MM.1S (cell line): ENCODE results near the gene LRRTM4.

Experiments
- DNase-seq: peaks from one replicate; pipeline ENCODE4 v3.0.0-alpha.2; 2015
- H2AFZ ChIP-seq: fragments of 300-600 bp; sonication (generic); 2 replicates; pipeline ENCODE4 v1.6.0; 2016; ENCODE audit warnings: antibody characterized with exemption, low read length
- H3F3A ChIP-seq: fragments of 300-600 bp; sonication (generic); 2 replicates; pipeline ENCODE4 v1.6.1; 2016; ENCODE audit warnings: mild to moderate bottlenecking, antibody characterized with exemption, low read length, moderate library complexity, mixed read lengths; ENCODE audit not compliant: insufficient read depth
- H3K27ac ChIP-seq: fragments of 300-600 bp; sonication (generic); 2 replicates; pipeline ENCODE4 v1.5.1; 2016; ENCODE audit warnings: mild to moderate bottlenecking, low read length
- H3K27me3 ChIP-seq: fragments of 300-600 bp; sonication (generic); replicated peaks from 2 replicates; pipeline ENCODE4 v1.6.0; 2016; ENCODE audit warnings: low read length; ENCODE audit not compliant: insufficient read depth
- H3K36me3 ChIP-seq: fragments of 300-600 bp; sonication (generic); replicated peaks from 2 replicates; pipeline ENCODE4 v1.6.1; 2016; ENCODE audit warnings: mild to moderate bottlenecking, low read length, mixed read lengths; ENCODE audit not compliant: insufficient read depth
- H3K4me1 ChIP-seq: fragments of 300-600 bp; sonication (generic); 2 replicates; pipeline ENCODE4 v1.6.1; 2016; ENCODE audit warnings: low read length, mixed read lengths
- H3K4me2 ChIP-seq: fragments of 300-600 bp; sonication (generic); 2 replicates; pipeline ENCODE4 v1.6.0; 2016; ENCODE audit warnings: low read depth, low read length
- H3K4me3 ChIP-seq: fragments of 300-600 bp; sonication (generic); 2 replicates; pipeline ENCODE4 v1.5.1; 2016; ENCODE audit warnings: low read length, mixed read lengths
- H3K79me2 ChIP-seq: fragments of 300-600 bp; sonication (generic); 2 replicates; pipeline ENCODE4 v1.6.1; 2016; ENCODE audit warnings: mixed run types, low read length, mixed read lengths
- H3K9ac ChIP-seq: fragments of 300-600 bp; sonication (generic); 2 replicates; pipeline ENCODE4 v1.6.1; 2016; ENCODE audit warnings: low read length, mixed read lengths
- H3K9me2 ChIP-seq: fragments of 300-600 bp; sonication (generic); replicated peaks from 2 replicates; pipeline ENCODE4 v1.6.1; 2016; ENCODE audit warnings: mild to moderate bottlenecking, low read length, mixed read lengths; ENCODE audit not compliant: insufficient read depth
- H3K9me3 ChIP-seq: fragments of 300-600 bp; sonication (generic); replicated peaks from 2 replicates; pipeline ENCODE4 v1.6.1; 2016; ENCODE audit warnings: mild to moderate bottlenecking, low read length, mixed read lengths; ENCODE audit not compliant: insufficient read depth
- H4K20me1 ChIP-seq: fragments of 300-600 bp; sonication (generic); 2 replicates; pipeline ENCODE4 v1.6.1; 2016; ENCODE audit warnings: mild to moderate bottlenecking, low read length, moderate library complexity, mixed read lengths; ENCODE audit not compliant: insufficient read depth
- EZH2 ChIP-seq: fragments of 300-600 bp; sonication (generic); optimal IDR thresholded peaks from 2 replicates; pipeline ENCODE3; 2017; ENCODE audit warnings: low read depth, mild to moderate bottlenecking, antibody characterized with exemption, low read length, mixed read lengths
- EZH2phosphoT487 ChIP-seq: fragments of 300-600 bp; sonication (generic); IDR thresholded peaks from 2 replicates; pipeline ENCODE4 v1.6.1; 2018; ENCODE audit warnings: antibody characterized with exemption, low read length
- TF ChIP-seq, protein P1 (sequence below): fragments of 300-600 bp; sonication (generic); IDR thresholded peaks from 2 replicates; pipeline ENCODE4 v1.5.1; 2016; ENCODE audit warnings: antibody characterized with exemption, low read length, mixed read lengths

LRRTM4 gene

DNA sequence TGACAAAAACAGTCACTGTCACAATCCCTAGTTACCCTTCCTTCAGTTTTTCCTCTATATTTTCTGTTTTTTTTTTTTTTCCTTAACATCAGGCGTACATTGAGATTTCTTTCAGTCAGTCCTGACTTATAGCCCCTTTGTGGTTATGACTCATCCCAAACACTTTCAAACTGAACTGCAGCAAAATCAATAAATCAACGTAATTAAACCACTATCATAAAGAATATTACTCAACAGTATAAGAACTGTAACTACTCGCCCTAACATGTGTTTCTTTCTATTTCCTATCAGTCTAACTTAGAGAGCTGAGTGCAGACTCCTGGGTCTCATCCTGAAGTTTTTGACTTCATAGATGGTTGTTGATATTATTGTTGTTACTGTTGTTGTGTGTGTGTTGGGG, 523.5 kb downstream of the LRRTM4 start:
- H2AFZ ChIP-seq, result no peak overlapping the region
- H3F3A ChIP-seq, result no peaks in the 10 kb centered on the region
- H3K4me3 ChIP-seq, result no peak overlapping the region
- no peak overlapping the region for H3K27ac ChIP-seq
- H3K9ac ChIP-seq, result no peak overlapping the region
- H3K4me2 ChIP-seq, result no peak overlapping the region
- H3K27me3 ChIP-seq, result no peaks in the 10 kb centered on the region
- H3K9me2 ChIP-seq, result no peaks in the 10 kb centered on the region
- no peaks in the 10 kb centered on the region for H3K4me1 ChIP-seq
- H3K36me3 ChIP-seq, result no peaks in the 10 kb centered on the region
- no peaks in the 10 kb centered on the region for H4K20me1 ChIP-seq
- TF ChIP-seq, protein P1, sequence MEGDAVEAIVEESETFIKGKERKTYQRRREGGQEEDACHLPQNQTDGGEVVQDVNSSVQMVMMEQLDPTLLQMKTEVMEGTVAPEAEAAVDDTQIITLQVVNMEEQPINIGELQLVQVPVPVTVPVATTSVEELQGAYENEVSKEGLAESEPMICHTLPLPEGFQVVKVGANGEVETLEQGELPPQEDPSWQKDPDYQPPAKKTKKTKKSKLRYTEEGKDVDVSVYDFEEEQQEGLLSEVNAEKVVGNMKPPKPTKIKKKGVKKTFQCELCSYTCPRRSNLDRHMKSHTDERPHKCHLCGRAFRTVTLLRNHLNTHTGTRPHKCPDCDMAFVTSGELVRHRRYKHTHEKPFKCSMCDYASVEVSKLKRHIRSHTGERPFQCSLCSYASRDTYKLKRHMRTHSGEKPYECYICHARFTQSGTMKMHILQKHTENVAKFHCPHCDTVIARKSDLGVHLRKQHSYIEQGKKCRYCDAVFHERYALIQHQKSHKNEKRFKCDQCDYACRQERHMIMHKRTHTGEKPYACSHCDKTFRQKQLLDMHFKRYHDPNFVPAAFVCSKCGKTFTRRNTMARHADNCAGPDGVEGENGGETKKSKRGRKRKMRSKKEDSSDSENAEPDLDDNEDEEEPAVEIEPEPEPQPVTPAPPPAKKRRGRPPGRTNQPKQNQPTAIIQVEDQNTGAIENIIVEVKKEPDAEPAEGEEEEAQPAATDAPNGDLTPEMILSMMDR, result no peak
- no peak for TF ChIP-seq EZH2
- no peak for TF ChIP-seq EZH2phosphoT487
- H3K9me3 ChIP-seq, result no peaks in the 10 kb centered on the region
- DNase-seq, result no peak
- no peaks in the 10 kb centered on the region for H3K79me2 ChIP-seq

DNA sequence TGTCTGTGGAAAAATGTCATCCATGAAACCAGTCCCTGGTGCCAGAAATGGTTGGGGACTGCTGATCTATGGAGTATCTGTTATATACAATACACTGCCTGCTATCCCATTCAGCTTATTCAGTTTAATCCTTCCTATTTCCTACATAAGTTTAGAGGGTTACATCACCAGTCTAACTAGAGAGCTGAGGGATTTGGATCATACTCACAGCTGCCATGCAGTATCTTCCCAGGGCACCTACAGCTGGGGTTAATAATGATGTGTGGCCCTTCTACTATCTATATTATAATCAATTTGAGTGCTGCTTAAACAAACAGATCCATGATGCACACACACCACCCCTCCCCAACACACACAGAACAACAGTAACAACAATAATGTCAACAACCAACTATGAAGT, 524.0 kb downstream of the LRRTM4 start:
- no peaks in the 10 kb centered on the region for H3K4me1 ChIP-seq
- H2AFZ ChIP-seq, result no peak overlapping the region
- no peak overlapping the region for H3K4me3 ChIP-seq
- H3K9me2 ChIP-seq, result no peaks in the 10 kb centered on the region
- no peaks in the 10 kb centered on the region for H3K27me3 ChIP-seq
- H4K20me1 ChIP-seq, result no peaks in the 10 kb centered on the region
- no peaks in the 10 kb centered on the region for H3K79me2 ChIP-seq
- H3K4me2 ChIP-seq, result no peak overlapping the region
- no peak overlapping the region for H3K27ac ChIP-seq
- no peaks in the 10 kb centered on the region for H3K9me3 ChIP-seq
- no peaks in the 10 kb centered on the region for H3K36me3 ChIP-seq
- no peaks in the 10 kb centered on the region for H3F3A ChIP-seq
- TF ChIP-seq, protein P1, result no peak
- H3K9ac ChIP-seq, result no peak overlapping the region
- no peak for DNase-seq

DNA sequence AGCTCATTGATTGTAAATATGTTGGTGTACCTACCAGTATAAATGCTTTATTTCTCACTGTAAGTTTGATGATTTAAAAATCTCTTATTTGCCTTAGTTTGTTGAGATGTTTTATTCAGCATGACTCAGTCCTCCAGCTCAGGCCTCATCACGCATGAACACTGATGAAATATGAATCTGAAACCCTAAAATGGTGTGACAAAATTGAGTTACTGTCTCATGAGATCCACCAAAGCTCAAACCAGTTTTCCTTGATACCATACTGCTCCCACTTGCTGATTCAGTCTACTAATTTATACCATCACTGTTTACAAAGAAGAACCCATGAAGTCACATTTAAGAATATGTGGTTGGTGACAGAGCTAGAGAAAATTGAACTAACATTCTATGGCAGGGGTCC, 524.9 kb downstream of the LRRTM4 start:
- TF ChIP-seq EZH2phosphoT487 (no peak), EZH2 (no peak)
- TF ChIP-seq, protein P1, result no peak
- no peak overlapping the region for H3K9ac ChIP-seq
- H3K9me3 ChIP-seq, result no peaks in the 10 kb centered on the region
- no peak overlapping the region for H3K4me3 ChIP-seq
- no peaks in the 10 kb centered on the region for H3K27me3 ChIP-seq
- DNase-seq, result no peak
- no peak overlapping the region for H3K4me2 ChIP-seq
- H3K27ac ChIP-seq, result no peak overlapping the region
- H3F3A ChIP-seq, result no peaks in the 10 kb centered on the region
- H3K9me2 ChIP-seq, result no peaks in the 10 kb centered on the region
- no peaks in the 10 kb centered on the region for H3K36me3 ChIP-seq
- H3K79me2 ChIP-seq, result no peaks in the 10 kb centered on the region
- H3K4me1 ChIP-seq, result no peaks in the 10 kb centered on the region
- no peaks in the 10 kb centered on the region for H4K20me1 ChIP-seq
- H2AFZ ChIP-seq, result no peak overlapping the region
